ENCODE data around the gene TAS1R3. TPM values are rescaled to one million over a fixed set of nuclear protein-coding genes. Genes with fewer than 3 reads are reported as not detected.
"Not testable (repeated sequence)": the region's sequence is repeated elsewhere in the genome, so short reads cannot be mapped to it uniquely, and the experiment has no call there.

The TAS1R3 gene
- total RNA-seq, 3 donors from 2014 or later = 0.57 to 1.1 (median 0.96) TPM

- no peak for ATAC-seq
- TF ChIP-seq CTCF (IDR thresholded peaks at IDR 0.05) = no peak
Measured at GRCh38 chr1:1314678-1315335, 16.3 kb upstream of the TAS1R3 start.

GRCh38 chr1:1315435-1315954 lies 15.6 kb upstream of the TAS1R3 start:
- Histone ChIP-seq H3K36me3 (ENCODE audit: low read depth) (peaks cover 10% of the 10 kb centered on the region), H3K4me3 (no peak overlapping the region), H3K4me1 (ENCODE audit: low read depth) (no peaks in the 10 kb centered on the region), H3K9me3 (no peaks in the 10 kb centered on the region)
- intact Hi-C loops (cut with DNase I, micrococcal nuclease) = no loop called here
- ATAC-seq (no peak), DNase-seq (no peak)
- no peak for TF ChIP-seq CTCF (IDR thresholded peaks at IDR 0.05)

More at GRCh38 chr1:1314678-1315335, 16.3 kb upstream of the TAS1R3 start:
- intact Hi-C loops (cut with DNase I, micrococcal nuclease) = no loop called here
- no peak for DNase-seq
- Histone ChIP-seq H3K9me3 (no peaks in the 10 kb centered on the region), H3K4me3 (no peak overlapping the region), H3K4me1 (ENCODE audit: low read depth) (peaks cover 2% of the 10 kb centered on the region), H3K36me3 (ENCODE audit: low read depth) (peaks cover 10% of the 10 kb centered on the region)

GRCh38 chr1:1316199-1316598 lies 14.9 kb upstream of the TAS1R3 start:
- ATAC-seq; H3K4me3 ChIP-seq; H3K36me3 ChIP-seq (ENCODE audit: low read depth); H3K4me1 ChIP-seq (ENCODE audit: low read depth); DNase-seq; intact Hi-C loops (cut with DNase I, micrococcal nuclease); H3K9me3 ChIP-seq: not testable (repeated sequence)

GRCh38 chr1:1317420-1317819 lies 13.7 kb upstream of the TAS1R3 start:
- H3K36me3 ChIP-seq (ENCODE audit: low read depth) = peaks cover 10% of the 10 kb centered on the region
- H3K9me3 ChIP-seq = no peaks in the 10 kb centered on the region
- H3K4me3 ChIP-seq = no peak overlapping the region
- intact Hi-C loops (cut with DNase I, micrococcal nuclease) = no loop called here
- no peak for TF ChIP-seq CTCF (IDR thresholded peaks at IDR 0.05)
- ATAC-seq (no peak), DNase-seq (no peak)
- H3K4me1 ChIP-seq (ENCODE audit: low read depth) = no peaks in the 10 kb centered on the region

- DNase-seq (peak in 2 of 3 donors; percentile 67 to 70), ATAC-seq (peak; percentile 88)
- intact Hi-C loops (cut with DNase I, micrococcal nuclease) = no loop called here
- Histone ChIP-seq H3K4me1 (ENCODE audit: low read depth) (peaks cover 6% of the 10 kb centered on the region), H3K9me3 (no peaks in the 10 kb centered on the region), H3K4me3 (no peak overlapping the region), H3K36me3 (ENCODE audit: low read depth) (peaks cover 4% of the 10 kb centered on the region)
- TF ChIP-seq CTCF (IDR thresholded peaks at IDR 0.05) = no peak
Measured at GRCh38 chr1:1318131-1318652, 12.9 kb upstream of the TAS1R3 start.

- Histone ChIP-seq H3K4me3 (no peak overlapping the region), H3K36me3 (ENCODE audit: low read depth) (no peaks in the 10 kb centered on the region), H3K9me3 (no peaks in the 10 kb centered on the region), H3K4me1 (ENCODE audit: low read depth) (peaks cover 10% of the 10 kb centered on the region)
- no peak for TF ChIP-seq CTCF (IDR thresholded peaks at IDR 0.05)
- DNase-seq = no peak
- intact Hi-C loops (cut with DNase I, micrococcal nuclease) = no loop called here
- no peak for ATAC-seq
Measured at GRCh38 chr1:1318777-1319645, 12.1 kb upstream of the TAS1R3 start.

Data from mucosa of descending colon (tissue), 3 donors.